Suprapubic skin (tissue), 4 donors: ENCODE measurements around the gene GON4L. TPM values are rescaled to one million over a fixed set of nuclear protein-coding genes. Genes with fewer than 3 reads are reported as not detected.
A peak's percentile ranks its signal among the peaks of the same experiment; 100 is the strongest.

Experiments used
- DNase-seq, 2 donors: peaks; one replicate each; pipeline ENCODE4 v3.0.0-alpha.2; 2019; ENCODE audit warnings: low spot score in 2 of 2
- H3K27ac ChIP-seq: fragments of 200-600 bp; sonication (generic); one replicate; pipeline ENCODE4 v1.5.1; 2019
- H3K27me3 ChIP-seq: fragments of 200-600 bp; sonication (generic); one replicate; pipeline ENCODE4 v1.5.1; 2019
- H3K36me3 ChIP-seq: fragments of 200-600 bp; sonication (generic); one replicate; pipeline ENCODE4 v1.5.1; 2019
- H3K4me1 ChIP-seq: fragments of 200-600 bp; sonication (generic); one replicate; pipeline ENCODE4 v1.5.1; 2019
- H3K4me3 ChIP-seq: fragments of 200-600 bp; sonication (generic); one replicate; pipeline ENCODE4 v1.5.1; 2019; ENCODE audit warnings: mild to moderate bottlenecking
- H3K9me3 ChIP-seq: fragments of 200-600 bp; sonication (generic); one replicate; pipeline ENCODE4 v1.5.1; 2019
- EP300 ChIP-seq: sonication (generic); formaldehyde crosslinking; IDR thresholded peaks from one replicate; pipeline ENCODE4 v1.6.1; 2017; ENCODE audit warnings: antibody characterized with exemption
- POLR2A ChIP-seq, 2 donors: fragments of 450-650 bp; IDR thresholded peaks; one replicate each; pipeline ENCODE4 v1.6.1; 2017; ENCODE audit warnings: antibody characterized with exemption in 2 of 2, mild to moderate bottlenecking in 2 of 2, moderate library complexity in 2 of 2
- POLR2AphosphoS5 ChIP-seq, 3 donors: sonication (generic); formaldehyde crosslinking; IDR thresholded peaks; one replicate each; pipeline ENCODE4 v1.6.1; 2017; ENCODE audit warnings: antibody characterized with exemption in 3 of 3
- WGBS: methylation state at CpG from one replicate; pipeline ENCODE4 v1.1.5; 2018; 5-methylcytosine and 5-hydroxymethylcytosine counted together
- total RNA-seq, 4 donors: library from RNA; depleted of rRNA; stranded (reverse); fragments of >200 nt; gene quantifications; one replicate each; pipeline ENCODE4 v1.1.0, GENCODE V29; 2016
- TF ChIP-seq, protein P1 (sequence below), 2 donors: fragments of 200-600 bp in 1 of 2; fragments of 450-650 bp in 1 of 2; sonication (generic) in 1 of 2; IDR thresholded peaks; one replicate each; pipeline ENCODE4 v1.5.1; 2016 to 2019; ENCODE audit warnings: antibody characterized with exemption in 2 of 2, mild to moderate bottlenecking in 1 of 2, moderate library complexity in 1 of 2

The GON4L gene, protein sequence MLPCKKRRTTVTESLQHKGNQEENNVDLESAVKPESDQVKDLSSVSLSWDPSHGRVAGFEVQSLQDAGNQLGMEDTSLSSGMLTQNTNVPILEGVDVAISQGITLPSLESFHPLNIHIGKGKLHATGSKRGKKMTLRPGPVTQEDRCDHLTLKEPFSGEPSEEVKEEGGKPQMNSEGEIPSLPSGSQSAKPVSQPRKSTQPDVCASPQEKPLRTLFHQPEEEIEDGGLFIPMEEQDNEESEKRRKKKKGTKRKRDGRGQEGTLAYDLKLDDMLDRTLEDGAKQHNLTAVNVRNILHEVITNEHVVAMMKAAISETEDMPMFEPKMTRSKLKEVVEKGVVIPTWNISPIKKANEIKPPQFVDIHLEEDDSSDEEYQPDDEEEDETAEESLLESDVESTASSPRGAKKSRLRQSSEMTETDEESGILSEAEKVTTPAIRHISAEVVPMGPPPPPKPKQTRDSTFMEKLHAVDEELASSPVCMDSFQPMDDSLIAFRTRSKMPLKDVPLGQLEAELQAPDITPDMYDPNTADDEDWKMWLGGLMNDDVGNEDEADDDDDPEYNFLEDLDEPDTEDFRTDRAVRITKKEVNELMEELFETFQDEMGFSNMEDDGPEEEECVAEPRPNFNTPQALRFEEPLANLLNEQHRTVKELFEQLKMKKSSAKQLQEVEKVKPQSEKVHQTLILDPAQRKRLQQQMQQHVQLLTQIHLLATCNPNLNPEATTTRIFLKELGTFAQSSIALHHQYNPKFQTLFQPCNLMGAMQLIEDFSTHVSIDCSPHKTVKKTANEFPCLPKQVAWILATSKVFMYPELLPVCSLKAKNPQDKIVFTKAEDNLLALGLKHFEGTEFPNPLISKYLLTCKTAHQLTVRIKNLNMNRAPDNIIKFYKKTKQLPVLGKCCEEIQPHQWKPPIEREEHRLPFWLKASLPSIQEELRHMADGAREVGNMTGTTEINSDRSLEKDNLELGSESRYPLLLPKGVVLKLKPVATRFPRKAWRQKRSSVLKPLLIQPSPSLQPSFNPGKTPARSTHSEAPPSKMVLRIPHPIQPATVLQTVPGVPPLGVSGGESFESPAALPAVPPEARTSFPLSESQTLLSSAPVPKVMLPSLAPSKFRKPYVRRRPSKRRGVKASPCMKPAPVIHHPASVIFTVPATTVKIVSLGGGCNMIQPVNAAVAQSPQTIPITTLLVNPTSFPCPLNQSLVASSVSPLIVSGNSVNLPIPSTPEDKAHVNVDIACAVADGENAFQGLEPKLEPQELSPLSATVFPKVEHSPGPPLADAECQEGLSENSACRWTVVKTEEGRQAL (N-terminal part only)
- 10 to 100 TPM; 27.5 to 82.6 (median 43.2) TPM for total RNA-seq

DNA sequence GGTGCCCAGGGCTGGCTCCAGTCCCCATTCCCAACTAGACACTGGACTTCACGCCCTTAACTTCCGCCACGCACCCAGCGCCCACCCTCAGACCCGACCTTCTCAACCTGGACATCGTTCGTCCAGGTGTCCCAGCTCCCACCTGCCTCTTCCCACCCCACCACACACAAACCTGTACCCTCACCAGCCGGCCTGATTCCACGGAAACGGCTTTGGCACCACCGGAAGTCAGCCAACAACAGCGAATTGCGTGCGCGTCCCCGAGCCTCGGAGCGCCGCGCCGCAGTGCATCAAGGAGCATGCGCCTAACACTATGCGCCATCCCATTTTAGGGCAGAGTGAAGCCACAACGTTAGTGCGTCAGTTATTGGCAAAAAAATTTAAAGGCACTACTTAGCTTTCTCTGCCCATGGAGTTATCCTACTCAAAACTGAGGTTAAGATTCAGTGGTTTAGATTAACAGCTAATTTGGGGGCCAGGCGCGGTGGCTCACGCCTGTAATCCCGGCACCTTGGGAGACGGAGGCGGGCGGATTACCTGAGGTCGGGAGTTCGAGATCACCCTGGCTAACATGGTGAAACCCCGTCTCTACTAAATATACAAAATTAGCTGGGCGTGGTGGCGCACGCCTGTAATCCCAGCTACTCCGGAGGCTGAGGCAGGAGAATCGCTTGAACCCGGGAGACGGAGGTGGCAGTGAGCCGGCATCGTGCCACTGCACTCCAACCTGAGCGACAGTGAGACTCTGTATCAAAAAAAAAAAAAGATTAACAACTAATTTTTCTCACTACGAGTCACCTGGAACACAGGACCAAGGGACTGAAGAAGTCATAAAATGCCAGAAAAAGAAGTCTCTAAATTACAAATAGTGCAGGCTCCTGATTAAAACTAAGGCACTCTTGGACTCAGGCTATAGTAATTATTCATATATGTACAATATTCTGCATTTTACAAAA is at the start of gene GON4L:
Gene GON4L, minus strand, starts transcription at position 240 of the 956 bp plus-strand sequence. CDS start 3,434 bp downstream, outside the sequence.
- Histone ChIP-seq H3K36me3 (peaks cover 26% of the 10 kb centered on the region), H3K27me3 (no peaks in the 10 kb centered on the region), H3K4me3 (peak within 1 kb of the TSS; percentile 86), H3K4me1 (peaks cover 38% of the 10 kb centered on the region), H3K27ac (peak within 1 kb of the TSS; percentile 81), H3K9me3 (no peaks in the 10 kb centered on the region)
- 33% methylated on average over 18 of the region's 46 CpGs for WGBS
- peak; percentile 93 for DNase-seq
- TF ChIP-seq POLR2A (IDR thresholded peaks at IDR 0.05) (peak in 1 of 2 donors; percentile 55), POLR2AphosphoS5 (IDR thresholded peaks at IDR 0.05) (peak; percentile 52 to 58 (median 56))
- TF ChIP-seq, protein P1, sequence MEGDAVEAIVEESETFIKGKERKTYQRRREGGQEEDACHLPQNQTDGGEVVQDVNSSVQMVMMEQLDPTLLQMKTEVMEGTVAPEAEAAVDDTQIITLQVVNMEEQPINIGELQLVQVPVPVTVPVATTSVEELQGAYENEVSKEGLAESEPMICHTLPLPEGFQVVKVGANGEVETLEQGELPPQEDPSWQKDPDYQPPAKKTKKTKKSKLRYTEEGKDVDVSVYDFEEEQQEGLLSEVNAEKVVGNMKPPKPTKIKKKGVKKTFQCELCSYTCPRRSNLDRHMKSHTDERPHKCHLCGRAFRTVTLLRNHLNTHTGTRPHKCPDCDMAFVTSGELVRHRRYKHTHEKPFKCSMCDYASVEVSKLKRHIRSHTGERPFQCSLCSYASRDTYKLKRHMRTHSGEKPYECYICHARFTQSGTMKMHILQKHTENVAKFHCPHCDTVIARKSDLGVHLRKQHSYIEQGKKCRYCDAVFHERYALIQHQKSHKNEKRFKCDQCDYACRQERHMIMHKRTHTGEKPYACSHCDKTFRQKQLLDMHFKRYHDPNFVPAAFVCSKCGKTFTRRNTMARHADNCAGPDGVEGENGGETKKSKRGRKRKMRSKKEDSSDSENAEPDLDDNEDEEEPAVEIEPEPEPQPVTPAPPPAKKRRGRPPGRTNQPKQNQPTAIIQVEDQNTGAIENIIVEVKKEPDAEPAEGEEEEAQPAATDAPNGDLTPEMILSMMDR (IDR thresholded peaks at IDR 0.05) = no peak

DNA sequence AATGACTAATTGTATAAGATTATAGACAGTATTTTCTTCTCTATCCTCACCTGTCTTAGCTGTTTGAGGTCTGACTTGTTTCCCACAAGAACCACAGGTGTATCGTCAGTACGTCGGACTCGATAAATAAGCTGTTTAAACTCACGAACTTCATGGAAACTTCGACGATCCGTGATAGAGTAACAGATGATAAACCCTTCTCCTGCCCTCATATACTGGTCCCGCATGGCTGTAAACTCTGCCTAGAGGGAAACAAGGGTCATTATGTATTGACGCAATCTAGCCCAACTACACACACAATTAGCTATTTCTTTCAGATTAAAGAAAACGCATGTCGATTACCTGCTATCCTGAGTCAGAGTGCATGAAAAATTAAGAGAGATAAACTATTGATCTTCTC is 47.2 kb upstream of the GON4L start:
- peaks cover 2% of the 10 kb centered on the region for H3K4me1 ChIP-seq
- 92% methylated on average over 12 of the region's 12 CpGs for WGBS
- H3K36me3 ChIP-seq = peaks cover 94% of the 10 kb centered on the region

DNA sequence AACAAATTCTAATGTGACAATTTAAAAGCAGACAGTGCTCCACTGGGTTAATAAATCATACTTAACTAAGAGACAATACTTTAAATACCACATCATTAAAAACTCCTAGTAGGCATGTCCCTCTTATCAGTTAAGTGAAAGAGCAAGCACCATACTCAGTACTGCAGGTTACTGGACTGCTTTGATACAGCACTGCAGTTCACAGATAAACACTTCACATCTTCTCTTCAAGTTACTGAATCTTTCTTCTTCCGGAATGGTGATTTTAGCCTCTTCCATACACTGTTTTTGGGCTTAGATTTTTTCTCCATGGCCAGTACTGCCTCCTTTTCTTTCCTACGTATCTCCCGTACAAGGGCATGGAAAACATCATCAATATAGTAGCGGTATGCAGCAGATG is 43.1 kb upstream of the GON4L start:
- Histone ChIP-seq H3K9me3 (no peaks in the 10 kb centered on the region), H3K27me3 (no peaks in the 10 kb centered on the region), H3K27ac (no peak overlapping the region), H3K4me1 (no peaks in the 10 kb centered on the region), H3K4me3 (no peak overlapping the region), H3K36me3 (peaks cover 83% of the 10 kb centered on the region)
- WGBS = 85% methylated on average over 4 of the region's 4 CpGs
- TF ChIP-seq, protein P1 (IDR thresholded peaks at IDR 0.05) = no peak
- TF ChIP-seq EP300 (no peak), POLR2AphosphoS5 (IDR thresholded peaks at IDR 0.05) (no peak), POLR2A (IDR thresholded peaks at IDR 0.05) (no peak)
- DNase-seq = no peak

More for the DNA sequence above, 47.2 kb upstream of the GON4L start:
- H3K27me3 ChIP-seq = no peaks in the 10 kb centered on the region
- DNase-seq = no peak
- no peak overlapping the region for H3K27ac ChIP-seq
- no peaks in the 10 kb centered on the region for H3K9me3 ChIP-seq
- H3K4me3 ChIP-seq = no peak overlapping the region
- TF ChIP-seq POLR2A (IDR thresholded peaks at IDR 0.05) (no peak), POLR2AphosphoS5 (IDR thresholded peaks at IDR 0.05) (no peak), EP300 (no peak)
- TF ChIP-seq, protein P1 (IDR thresholded peaks at IDR 0.05) = no peak

DNA sequence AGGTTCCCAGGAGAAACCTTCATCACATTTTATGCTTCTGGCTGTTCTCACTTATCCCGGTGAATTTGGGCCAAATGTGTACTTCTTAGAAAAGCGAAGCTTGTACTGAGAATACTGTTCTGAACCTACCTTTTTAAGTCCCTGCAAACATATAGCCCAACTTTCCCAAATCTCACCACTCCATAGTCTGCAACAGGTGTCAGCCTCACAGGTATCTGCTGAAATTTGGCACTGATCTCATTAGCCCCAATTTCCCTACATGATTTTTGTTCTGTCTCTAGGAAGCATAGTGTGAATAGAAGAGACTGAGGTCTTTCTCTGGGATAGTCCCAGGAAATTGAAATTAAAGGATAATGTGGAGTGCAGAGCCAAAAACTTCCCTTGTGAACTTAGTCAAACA is 42.7 kb upstream of the GON4L start:
- no peaks in the 10 kb centered on the region for H3K4me1 ChIP-seq
- no peak overlapping the region for H3K4me3 ChIP-seq
- H3K36me3 ChIP-seq = peaks cover 78% of the 10 kb centered on the region
- no peaks in the 10 kb centered on the region for H3K9me3 ChIP-seq
- H3K27ac ChIP-seq = no peak overlapping the region
- no peak for DNase-seq
- TF ChIP-seq, protein P1 (IDR thresholded peaks at IDR 0.05) = no peak
- TF ChIP-seq EP300 (no peak), POLR2A (IDR thresholded peaks at IDR 0.05) (no peak), POLR2AphosphoS5 (IDR thresholded peaks at IDR 0.05) (no peak)
- no peaks in the 10 kb centered on the region for H3K27me3 ChIP-seq
- 84% methylated on average over 2 of the region's 2 CpGs for WGBS
